HEK293 (cell line): ENCODE data around the gene PEX6.
A peak's percentile ranks its signal among the peaks of the same experiment; 100 is the strongest.

Experiments used
- CTCF ChIA-PET: fragments of 350-600 bp; formaldehyde crosslinking; extraction: SDS; loops from one replicate; lab custom pipeline; 2021; ENCODE audit warnings: antibody characterized with exemption; lab: Yijun Ruan, JAX
- POLR2A ChIA-PET: fragments of 300-600 bp; formaldehyde crosslinking; extraction: SDS; loops from one replicate; lab custom pipeline; 2020; ENCODE audit warnings: antibody characterized with exemption, inconsistent platforms; lab: Yijun Ruan, JAX
- H3K27ac ChIP-seq: fragments of 200-500 bp; sonication (Bioruptor generic); 2 replicates; pipeline ENCODE4 v1.5.1; 2014; ENCODE audit warnings: low read depth, low read length, control low read depth, inconsistent platforms; ENCODE audit errors: extremely low read depth
- H3K36me3 ChIP-seq, 2 experiments: fragments of 200-500 bp in 1 of 2; sonication (Bioruptor generic) in 1 of 2; 1 replicate in 1 of 2; 2 replicates in 1 of 2; pipeline ENCODE4 v1.5.1; 2014 to 2017; ENCODE audit warnings: inconsistent platforms in 2 of 2, low read length in 2 of 2; ENCODE audit not compliant: control insufficient read depth in 2 of 2, insufficient read depth in 1 of 2
- H3K4me1 ChIP-seq: fragments of 200-500 bp; sonication (Bioruptor generic); 2 replicates; pipeline ENCODE4 v1.5.1; 2014; ENCODE audit warnings: mild to moderate bottlenecking, low read length, inconsistent platforms; ENCODE audit not compliant: control insufficient read depth, insufficient read depth
- H3K4me3 ChIP-seq: 2 replicates; pipeline ENCODE4 v1.5.1; 2011; ENCODE audit warnings: low read depth, mild to moderate bottlenecking, control low read depth, low read length, moderate library complexity
- H3K9me3 ChIP-seq: fragments of 200-500 bp; sonication (Bioruptor generic); 2 replicates; pipeline ENCODE4 v1.5.1; 2014; ENCODE audit warnings: low read depth, low read length, inconsistent platforms; ENCODE audit not compliant: control insufficient read depth, insufficient read depth
- BCL11A ChIP-seq: fragments of 450-650 bp; formaldehyde crosslinking; IDR thresholded peaks from 2 replicates; pipeline ENCODE4 v1.5.1; 2016; ENCODE audit warnings: low read depth, missing biosample characterization, missing genetic modification characterization
- BCL11B ChIP-seq: fragments of 450-650 bp; formaldehyde crosslinking; IDR thresholded peaks from 2 replicates; pipeline ENCODE4 v1.5.1; 2016; ENCODE audit warnings: low read depth, missing biosample characterization, missing genetic modification characterization
- HOXA7 ChIP-seq: sonication (generic); formaldehyde crosslinking; IDR thresholded peaks from 2 replicates; pipeline ENCODE4 v1.8.1; 2022; ENCODE audit warnings: missing genetic modification reagents, borderline replicate concordance
- KLF8 ChIP-seq: fragments of 450-650 bp; formaldehyde crosslinking; IDR thresholded peaks from 2 replicates; pipeline ENCODE4 v1.5.1; 2016; ENCODE audit warnings: missing biosample characterization, missing genetic modification characterization
- KLF9 ChIP-seq: fragments of 450-650 bp; formaldehyde crosslinking; IDR thresholded peaks from 2 replicates; pipeline ENCODE4 v1.5.1; 2016; ENCODE audit warnings: missing biosample characterization, missing genetic modification characterization, low read depth
- OSR2 ChIP-seq: fragments of 450-650 bp; formaldehyde crosslinking; IDR thresholded peaks from 2 replicates; pipeline ENCODE4 v1.5.1; 2016; ENCODE audit warnings: missing biosample characterization, missing genetic modification characterization
- SCRT1 ChIP-seq: fragments of 450-650 bp; formaldehyde crosslinking; IDR thresholded peaks from 2 replicates; pipeline ENCODE4 v1.5.1; 2016; ENCODE audit warnings: missing biosample characterization, missing genetic modification characterization, borderline replicate concordance
- TSHZ1 ChIP-seq: fragments of 450-650 bp; formaldehyde crosslinking; IDR thresholded peaks from 2 replicates; pipeline ENCODE4 v1.5.1; 2016; ENCODE audit warnings: missing biosample characterization, missing genetic modification characterization, borderline replicate concordance
- ZFP3 ChIP-seq: fragments of 450-650 bp; formaldehyde crosslinking; IDR thresholded peaks from 2 replicates; pipeline ENCODE4 v1.5.1; 2016; ENCODE audit warnings: low read depth, missing biosample characterization, missing genetic modification characterization
- ZFP41 ChIP-seq: fragments of 450-650 bp; formaldehyde crosslinking; IDR thresholded peaks from 2 replicates; pipeline ENCODE4 v1.5.1; 2016; ENCODE audit warnings: missing biosample characterization, missing genetic modification characterization, borderline replicate concordance
- ZNF10 ChIP-seq: fragments of 450-650 bp; formaldehyde crosslinking; IDR thresholded peaks from 2 replicates; pipeline ENCODE4 v1.5.1; 2017; ENCODE audit warnings: missing biosample characterization, missing genetic modification characterization
- ZNF148 ChIP-seq: fragments of 450-650 bp; formaldehyde crosslinking; IDR thresholded peaks from 2 replicates; pipeline ENCODE4 v1.5.0; 2017; ENCODE audit warnings: missing biosample characterization, missing genetic modification characterization, borderline replicate concordance
- ZNF16 ChIP-seq: fragments of 450-650 bp; formaldehyde crosslinking; IDR thresholded peaks from 2 replicates; pipeline ENCODE4 v1.5.1; 2016; ENCODE audit warnings: low read depth, missing biosample characterization, missing genetic modification characterization
- ZNF221 ChIP-seq: fragments of 450-650 bp; formaldehyde crosslinking; IDR thresholded peaks from 2 replicates; pipeline ENCODE4 v1.5.1; 2017; ENCODE audit warnings: missing biosample characterization, missing genetic modification characterization, borderline replicate concordance
- ZNF280D ChIP-seq: fragments of 450-650 bp; formaldehyde crosslinking; IDR thresholded peaks from 2 replicates; pipeline ENCODE4 v1.5.1; 2016; ENCODE audit warnings: missing biosample characterization, missing genetic modification characterization
- ZNF423 ChIP-seq: fragments of 450-650 bp; formaldehyde crosslinking; IDR thresholded peaks from 2 replicates; pipeline ENCODE4 v1.5.1; 2016; ENCODE audit warnings: missing biosample characterization, missing genetic modification characterization
- ZNF560 ChIP-seq: fragments of 450-650 bp; formaldehyde crosslinking; IDR thresholded peaks from 2 replicates; pipeline ENCODE4 v1.5.1; 2017; ENCODE audit warnings: missing biosample characterization, missing genetic modification characterization, borderline replicate concordance
- ZNF571 ChIP-seq: fragments of 450-650 bp; formaldehyde crosslinking; IDR thresholded peaks from 2 replicates; pipeline ENCODE4 v1.5.0; 2017; ENCODE audit warnings: missing biosample characterization, missing genetic modification characterization
- ZNF624 ChIP-seq: fragments of 450-650 bp; formaldehyde crosslinking; IDR thresholded peaks from 2 replicates; pipeline ENCODE4 v1.5.1; 2017; ENCODE audit warnings: missing biosample characterization, missing genetic modification characterization
- ZNF639 ChIP-seq: fragments of 450-650 bp; formaldehyde crosslinking; IDR thresholded peaks from 2 replicates; pipeline ENCODE4 v1.5.1; 2016; ENCODE audit warnings: missing biosample characterization, missing genetic modification characterization
- ZNF768 ChIP-seq: fragments of 450-650 bp; formaldehyde crosslinking; IDR thresholded peaks from 2 replicates; pipeline ENCODE4 v1.5.1; 2018; ENCODE audit warnings: missing biosample characterization, mild to moderate bottlenecking, missing genetic modification characterization
- ZNF776 ChIP-seq: fragments of 450-650 bp; formaldehyde crosslinking; IDR thresholded peaks from 2 replicates; pipeline ENCODE4 v1.5.0; 2017; ENCODE audit warnings: missing biosample characterization, missing genetic modification characterization, borderline replicate concordance
- ZXDB ChIP-seq: fragments of 450-650 bp; formaldehyde crosslinking; IDR thresholded peaks from 2 replicates; pipeline ENCODE4 v1.5.1; 2016; ENCODE audit warnings: missing biosample characterization, missing genetic modification characterization

Gene PEX6

GRCh38 chr6:42978839-42979522, at the start of gene PEX6 (continued):
- TF ChIP-seq ZNF10 (tag by site-specific recombination) (peak; percentile 42), ZXDB (tag by site-specific recombination) (peak; percentile 72), TSHZ1 (tag by site-specific recombination) (no peak), ZNF423 (tag by site-specific recombination) (no peak)

- H3K4me3 ChIP-seq, result no peak overlapping the region
- H3K4me1 ChIP-seq, result no peaks in the 10 kb centered on the region
- TF ChIP-seq SCRT1 (no peak), ZNF560 (tag by site-specific recombination) (no peak), BCL11B (tag by site-specific recombination) (no peak), ZFP41 (tag by site-specific recombination) (no peak), BCL11A (no peak), ZNF280D (tag by site-specific recombination) (no peak), ZNF571 (tag by site-specific recombination) (no peak), ZFP3 (tag by site-specific recombination) (no peak), ZNF624 (tag by site-specific recombination) (no peak), KLF8 (no peak), OSR2 (tag by site-specific recombination) (no peak), ZNF221 (tag by site-specific recombination) (no peak), ZNF148 (tag by site-specific recombination) (no peak), HOXA7 (no peak), ZNF639 (tag by site-specific recombination) (no peak), ZNF776 (tag by site-specific recombination) (no peak), ZNF768 (tag by site-specific recombination) (no peak), ZNF16 (no peak), KLF9 (tag by site-specific recombination) (no peak)
- no peaks in the 10 kb centered on the region for H3K9me3 ChIP-seq
- no peak overlapping the region for H3K27ac ChIP-seq
- ChIA-PET POLR2A (interaction anchor here (1.1 to 9.2 kb wide), 4 partner anchors 9 to 27 kb away, joined by 3 to 66 read pairs (median 12); partner anchors contain the start of genes CUL7, KLHDC3 and MEA1), CTCF (interaction anchor here (0.6 to 1.2 kb wide), 6 partner anchors 10 to 1052 kb away, joined by 3 to 5 read pairs (median 3); no protein-coding TSS in a partner anchor)
- peaks cover 69 to 73% of the 10 kb centered on the region in 2 experiments for H3K36me3 ChIP-seq
Measured at GRCh38 chr6:43026365-43026764, 47.4 kb upstream of the PEX6 start.
